Hepatocyte (in vitro differentiated cells): ENCODE data around the gene FUOM. TPM values are rescaled to one million over a fixed set of nuclear protein-coding genes. Genes with fewer than 3 reads are reported as not detected.
"Not testable (repeated sequence)": the region's sequence is repeated elsewhere in the genome, so short reads cannot be mapped to it uniquely, and the experiment has no call there.

ENCODE experiments used
- DNase-seq: peaks from one replicate; pipeline ENCODE4 v3.0.0-alpha.2; 2016; ENCODE audit warnings: low spot score
- H2AFZ ChIP-seq: fragments of 200-600 bp; sonication (generic); 2 replicates; pipeline ENCODE4 v1.6.0; 2016; ENCODE audit warnings: antibody characterized with exemption, mild to moderate bottlenecking
- H3K27ac ChIP-seq: fragments of 200-600 bp; sonication (generic); 2 replicates; pipeline ENCODE4 v1.5.1; 2016; ENCODE audit warnings: mild to moderate bottlenecking
- H3K27me3 ChIP-seq: fragments of 200-600 bp; sonication (generic); 2 replicates; pipeline ENCODE4 v1.6.1; 2016
- H3K36me3 ChIP-seq: fragments of 200-600 bp; sonication (generic); replicated peaks from 2 replicates; pipeline ENCODE4 v1.5.1; 2016; ENCODE audit warnings: low read depth; ENCODE audit not compliant: insufficient read depth
- H3K4me1 ChIP-seq: fragments of 200-600 bp; sonication (generic); 2 replicates; pipeline ENCODE4 v1.5.1; 2016; ENCODE audit warnings: mild to moderate bottlenecking, moderate library complexity; ENCODE audit not compliant: insufficient read depth
- H3K4me2 ChIP-seq: fragments of 200-600 bp; sonication (generic); 2 replicates; pipeline ENCODE4 v1.6.0; 2016
- H3K4me3 ChIP-seq: fragments of 200-600 bp; sonication (generic); 2 replicates; pipeline ENCODE4 v1.5.1; 2016; ENCODE audit warnings: mild to moderate bottlenecking
- H3K79me2 ChIP-seq: fragments of 200-600 bp; sonication (generic); 2 replicates; pipeline ENCODE4 v1.6.0; 2017; ENCODE audit warnings: mild to moderate bottlenecking
- H3K9me2 ChIP-seq: fragments of 200-600 bp; sonication (generic); replicated peaks from 2 replicates; pipeline ENCODE4 v1.6.0; 2017; ENCODE audit warnings: mild to moderate bottlenecking; ENCODE audit not compliant: insufficient read depth
- H3K9me3 ChIP-seq: fragments of 200-600 bp; sonication (generic); 2 replicates; pipeline ENCODE4 v1.5.1; 2016; ENCODE audit warnings: low read depth, mild to moderate bottlenecking
- H4K20me1 ChIP-seq: fragments of 200-600 bp; sonication (generic); 2 replicates; pipeline ENCODE4 v1.6.0; 2016; ENCODE audit warnings: mild to moderate bottlenecking; ENCODE audit not compliant: insufficient read depth, poor library complexity, severe bottlenecking
- CTCF ChIP-seq: fragments of 200-600 bp; sonication (generic); IDR thresholded peaks from 2 replicates; pipeline ENCODE4 v1.5.1; 2016; ENCODE audit warnings: antibody characterized with exemption, mild to moderate bottlenecking; ENCODE audit not compliant: poor library complexity
- EZH2 ChIP-seq: fragments of 200-600 bp; sonication (generic); IDR thresholded peaks from 2 replicates; pipeline ENCODE4 v1.6.1; 2016; ENCODE audit warnings: antibody characterized with exemption, mild to moderate bottlenecking, borderline replicate concordance
- EZH2phosphoT487 ChIP-seq: fragments of 200-600 bp; sonication (generic); IDR thresholded peaks from one replicate; pipeline ENCODE4 v1.6.1; 2018; ENCODE audit warnings: antibody characterized with exemption, mild to moderate bottlenecking, low read depth, moderate library complexity; ENCODE audit not compliant: unreplicated experiment, severe bottlenecking
- WGBS: methylation state at CpG from one replicate; pipeline ENCODE4 v1.1.6; 2016; ENCODE audit warnings: low lambda C conversion rate; ENCODE audit errors: missing lambda C conversion rate; 5-methylcytosine and 5-hydroxymethylcytosine counted together
- polyA plus RNA-seq: library from polyadenylated mRNA; unstranded; fragments of >200 nt; fragmentation: Nextera tagmentation; extraction: Ambion mirVana; gene quantifications from 2 replicates; pipeline ENCODE4 v1.2.1, GENCODE V29; 2016
- total RNA-seq: library from RNA; depleted of rRNA; stranded (reverse); fragments of >200 nt; gene quantifications from 2 replicates; pipeline ENCODE4 v1.2.3, GENCODE V29; 2014

Gene FUOM
- total and polyA plus RNA-seq, 2 experiments from 2014 or later, result 31.1 to 34.6 TPM

- Histone ChIP-seq H3K27ac (no peak overlapping the region), H4K20me1 (no peaks in the 10 kb centered on the region), H3K79me2 (peaks cover 9% of the 10 kb centered on the region), H3K36me3 (no peaks in the 10 kb centered on the region), H3K9me3 (no peaks in the 10 kb centered on the region), H3K4me1 (no peaks in the 10 kb centered on the region), H3K4me3 (no peak overlapping the region), H3K27me3 (no peaks in the 10 kb centered on the region), H2AFZ (no peak overlapping the region), H3K4me2 (no peak overlapping the region), H3K9me2 (no peaks in the 10 kb centered on the region)
- TF ChIP-seq EZH2 (no peak), EZH2phosphoT487 (no peak), CTCF (no peak)
- no peak for DNase-seq
- WGBS, result 93% methylated on average over 7 of the region's 7 CpGs
These were observed 10.3 kb upstream of the FUOM start for GRCh38 chr10:133368153-133368552.

- H3K4me3 ChIP-seq, result not testable (repeated sequence)
These were observed 9.6 kb upstream of the FUOM start for GRCh38 chr10:133367461-133367860.

GRCh38 chr10:133366751-133367150, 8.9 kb upstream of the FUOM start:
- DNase-seq, result no peak
- H3K36me3 ChIP-seq, result no peaks in the 10 kb centered on the region
- H4K20me1 ChIP-seq, result no peaks in the 10 kb centered on the region

More at GRCh38 chr10:133367461-133367860, 9.6 kb upstream of the FUOM start:
- H3K4me1 ChIP-seq, H3K4me2 ChIP-seq, H3K79me2 ChIP-seq, H3K27me3 ChIP-seq, DNase-seq, H3K36me3 ChIP-seq, H3K9me2 ChIP-seq, H3K9me3 ChIP-seq, H4K20me1 ChIP-seq, H2AFZ ChIP-seq, H3K27ac ChIP-seq: not testable (repeated sequence)
- WGBS, result 64% methylated on average over 5 of the region's 7 CpGs

GRCh38 chr10:133366130-133366478, 8.3 kb upstream of the FUOM start:
- Histone ChIP-seq H3K4me3 (no peak overlapping the region), H2AFZ (no peak overlapping the region), H3K9me2 (no peaks in the 10 kb centered on the region), H3K9me3 (no peaks in the 10 kb centered on the region), H3K4me2 (no peak overlapping the region), H4K20me1 (no peaks in the 10 kb centered on the region), H3K4me1 (no peaks in the 10 kb centered on the region), H3K27me3 (no peaks in the 10 kb centered on the region), H3K79me2 (no peaks in the 10 kb centered on the region), H3K36me3 (no peaks in the 10 kb centered on the region), H3K27ac (no peak overlapping the region)
- WGBS, result 91% methylated on average over 17 of the region's 17 CpGs
- TF ChIP-seq CTCF (no peak), EZH2phosphoT487 (no peak), EZH2 (no peak)
- DNase-seq, result no peak

More at GRCh38 chr10:133366751-133367150, 8.9 kb upstream of the FUOM start:
- no peak for TF ChIP-seq EZH2
- TF ChIP-seq CTCF, result no peak
- TF ChIP-seq EZH2phosphoT487, result no peak
- Histone ChIP-seq H3K79me2 (no peaks in the 10 kb centered on the region), H3K9me3 (no peaks in the 10 kb centered on the region), H2AFZ (no peak overlapping the region), H3K4me2 (no peak overlapping the region), H3K27ac (no peak overlapping the region), H3K9me2 (no peaks in the 10 kb centered on the region), H3K4me3 (no peak overlapping the region), H3K4me1 (no peaks in the 10 kb centered on the region), H3K27me3 (no peaks in the 10 kb centered on the region)
- WGBS, result 97% methylated on average over 13 of the region's 13 CpGs
